C1 segment of cervical spinal cord (tissue), 14 donors: Measurements from ENCODE around the gene ADAMTS3.
"Not testable (repeated sequence)": the region's sequence is repeated elsewhere in the genome, so short reads cannot be mapped to it uniquely, and the experiment has no call there.

Experiments
- DNase-seq, 14 donors: peaks; one replicate each; lab custom pipeline; 2025; lab: John Stamatoyannopoulos, UW

The ADAMTS3 gene

GRCh38 chr4:72473434-72473900 is 95.6 kb downstream of the ADAMTS3 start:
- no peak for DNase-seq

GRCh38 chr4:72471816-72472215 is 97.2 kb downstream of the ADAMTS3 start:
- no peak for DNase-seq

DNA sequence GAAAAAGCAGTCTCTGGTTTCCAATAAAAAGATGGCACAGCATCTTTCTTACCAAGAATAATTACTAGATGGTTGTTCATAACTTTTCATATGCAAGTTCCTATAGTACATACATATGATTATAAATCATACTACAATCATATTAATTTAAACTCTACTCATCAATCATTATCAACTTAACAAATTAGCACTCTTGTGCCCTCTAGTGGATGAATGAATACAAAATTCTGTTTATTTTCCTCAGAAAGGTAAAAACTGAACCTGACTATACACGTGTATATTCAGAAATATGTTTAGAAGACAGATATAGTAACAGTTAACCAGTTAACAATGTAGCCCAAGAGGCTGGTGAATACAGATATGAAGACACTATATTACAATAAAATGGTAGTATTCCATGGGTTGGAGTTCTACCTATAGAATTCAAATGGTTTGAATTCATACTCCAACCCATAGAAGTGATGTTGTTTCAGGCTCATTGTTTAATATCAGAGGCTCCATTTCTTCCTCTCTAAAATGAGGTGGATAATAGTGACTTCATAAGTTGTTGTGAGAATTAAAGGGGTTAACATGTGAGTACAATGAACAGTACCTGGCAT is 100.0 kb downstream of the ADAMTS3 start:
- DNase-seq, result no peak

DNA sequence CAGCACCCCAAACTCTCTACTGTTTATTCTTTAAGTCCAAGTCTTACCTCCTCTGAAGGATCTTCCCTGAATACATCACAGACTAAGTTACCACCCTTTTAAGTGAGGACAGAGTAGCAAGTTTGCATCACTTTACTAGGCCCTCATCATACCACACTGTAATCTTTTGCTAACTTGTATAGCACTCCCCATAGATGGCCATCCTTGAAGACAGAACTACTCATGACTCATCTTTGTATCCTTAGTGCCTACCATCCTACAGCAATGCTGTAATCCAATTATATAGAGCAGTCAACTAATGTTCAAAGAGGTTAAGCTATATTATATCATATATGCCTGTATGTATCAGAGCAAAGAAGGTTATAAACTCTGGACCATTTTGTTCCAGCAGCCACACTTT is 101.4 kb downstream of the ADAMTS3 start:
- no peak for DNase-seq

GRCh38 chr4:72463724-72464123 is 105.3 kb downstream of the ADAMTS3 start:
- DNase-seq, result no peak

DNA sequence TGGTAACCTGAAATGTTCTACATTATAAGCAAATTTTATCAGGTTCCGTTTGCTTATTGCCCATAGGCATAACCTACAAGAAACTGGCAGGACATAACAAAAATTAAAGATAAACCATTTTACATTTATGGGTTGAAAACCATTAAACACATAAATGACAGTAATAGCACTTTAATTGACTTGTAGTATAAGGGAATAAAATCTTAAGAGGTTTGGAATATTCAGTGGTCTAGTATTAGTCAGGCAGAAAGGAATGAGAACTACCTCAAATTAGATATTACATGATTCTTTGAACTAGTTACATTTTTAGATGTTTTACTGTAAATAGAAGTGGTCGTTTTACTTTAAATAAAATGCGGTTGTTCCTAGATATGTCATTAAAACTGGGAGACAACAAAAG is 111.9 kb downstream of the ADAMTS3 start:
- DNase-seq, result no peak

- DNase-seq, result no peak
These were observed 117.7 kb downstream of the ADAMTS3 start for GRCh38 chr4:72451349-72451748.

GRCh38 chr4:72449705-72450104 is 119.3 kb downstream of the ADAMTS3 start:
- DNase-seq, result no peak

- no peak for DNase-seq
These were observed 120.8 kb downstream of the ADAMTS3 start for GRCh38 chr4:72448231-72448630.

DNA sequence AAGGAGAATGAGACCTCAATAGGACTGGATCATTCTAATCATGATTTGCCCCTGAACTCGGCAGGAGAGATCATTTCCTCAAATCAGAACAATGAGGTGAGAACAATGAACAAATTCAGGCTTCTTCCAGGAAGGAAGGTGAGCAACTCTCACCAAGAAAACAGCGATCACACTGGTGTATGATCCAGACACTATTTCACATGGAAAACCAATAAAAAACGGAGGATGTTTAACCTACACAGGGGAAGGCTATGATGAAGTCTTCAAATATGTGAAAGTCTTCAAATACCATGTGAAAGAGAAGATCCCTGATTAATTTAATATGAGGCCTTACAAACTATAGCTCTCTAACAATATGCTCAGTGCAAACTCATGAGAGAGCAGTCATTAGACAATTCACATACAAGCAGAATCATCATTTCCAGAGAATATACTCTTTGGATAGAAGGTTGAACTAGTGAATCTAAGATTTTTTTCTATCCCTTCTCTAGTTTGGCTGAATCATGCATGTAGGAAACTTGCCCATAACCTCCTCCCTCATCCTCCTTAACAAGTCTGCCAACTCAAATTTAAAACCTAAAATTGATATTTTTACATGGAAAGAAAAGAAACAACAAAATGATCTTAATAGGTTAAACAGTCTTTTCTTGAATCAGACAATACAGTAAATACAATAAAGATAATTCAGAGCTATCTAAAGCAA is 122.5 kb downstream of the ADAMTS3 start:
- no peak for DNase-seq

DNA sequence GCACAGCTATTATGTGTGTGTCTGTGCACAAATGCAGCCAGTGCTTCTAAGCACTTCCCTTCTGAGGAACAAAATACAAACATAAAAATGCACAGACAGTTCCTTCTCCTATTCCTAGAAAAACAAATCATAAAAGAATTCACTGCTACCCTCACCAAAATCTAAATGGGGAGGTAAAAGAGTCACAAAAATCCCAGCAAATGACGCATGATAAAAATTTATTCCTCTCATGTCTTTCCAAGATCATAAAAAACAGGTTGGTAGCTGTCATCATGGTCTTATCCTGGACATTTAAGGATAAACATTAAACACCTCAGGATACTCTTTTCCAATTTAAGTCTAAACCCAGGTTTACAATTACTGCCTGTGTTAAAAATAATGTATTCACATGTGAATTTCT is 124.9 kb downstream of the ADAMTS3 start:
- DNase-seq, result no peak

GRCh38 chr4:72442715-72443114 is 126.3 kb downstream of the ADAMTS3 start:
- DNase-seq, result no peak

GRCh38 chr4:72442147-72442546 is 126.9 kb downstream of the ADAMTS3 start:
- no peak for DNase-seq

GRCh38 chr4:72440386-72440785 is 128.6 kb downstream of the ADAMTS3 start:
- no peak for DNase-seq

- no peak for DNase-seq
These were observed 136.0 kb downstream of the ADAMTS3 start for GRCh38 chr4:72432975-72433374.

DNA sequence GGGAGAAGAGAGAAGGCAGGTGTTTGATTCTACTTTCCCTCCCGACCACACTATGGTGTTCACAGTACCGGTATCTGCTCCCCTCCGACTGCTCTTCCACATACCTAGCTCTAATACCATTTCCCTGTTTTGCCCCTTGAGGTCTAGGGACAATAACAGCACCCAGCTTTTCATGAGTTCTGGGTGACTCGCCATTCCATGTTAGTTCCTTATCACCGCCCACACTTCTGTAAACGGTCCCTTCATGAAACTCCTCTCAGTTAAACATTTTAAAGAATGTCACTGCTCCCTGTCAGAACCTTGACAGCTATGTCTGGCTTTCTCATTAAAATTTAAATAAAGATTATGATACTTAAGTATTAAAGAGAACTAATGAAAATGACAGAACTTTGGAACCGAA is 136.7 kb downstream of the ADAMTS3 start:
- DNase-seq, result no peak

DNA sequence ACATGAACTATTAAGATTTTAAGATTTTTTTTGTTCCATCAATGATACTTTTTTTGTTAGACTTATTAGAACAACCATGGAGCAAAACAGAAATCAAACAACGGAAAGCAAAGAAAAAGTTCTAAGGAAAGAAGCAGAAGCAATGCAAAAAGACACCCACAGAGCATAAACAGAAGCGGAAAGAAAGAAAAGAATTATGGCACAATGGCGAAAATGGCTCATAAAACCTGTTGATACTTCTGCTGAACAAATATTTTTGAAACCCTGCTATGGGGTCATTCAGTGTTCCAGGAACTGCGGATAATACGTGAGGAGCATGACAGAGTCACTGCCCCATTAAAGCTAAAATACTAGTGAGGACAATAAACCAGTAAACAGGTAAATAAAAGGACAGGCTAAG is 138.0 kb downstream of the ADAMTS3 start:
- no peak for DNase-seq

DNA sequence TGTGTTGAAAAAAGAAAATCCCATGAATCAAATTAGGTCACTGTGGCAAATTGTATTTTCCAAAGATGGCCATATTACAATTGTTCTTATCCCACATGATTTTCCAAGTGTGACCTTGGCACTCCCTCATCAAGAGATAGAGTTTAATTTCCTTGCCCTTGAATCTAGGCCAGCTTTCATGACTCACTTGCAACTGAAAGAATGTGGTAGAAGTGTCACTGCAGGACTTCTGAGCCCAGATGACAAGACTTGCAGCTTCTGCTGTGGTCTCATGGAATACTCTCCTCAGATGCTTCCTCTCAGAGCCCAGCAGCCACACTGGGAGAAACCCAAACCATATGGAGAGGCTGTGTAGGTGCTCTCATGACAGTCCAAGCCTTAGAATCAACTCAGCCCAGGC is 139.0 kb downstream of the ADAMTS3 start:
- no peak for DNase-seq

GRCh38 chr4:72429397-72429889 is 139.6 kb downstream of the ADAMTS3 start:
- DNase-seq, result no peak

GRCh38 chr4:72427057-72427456 is 142.0 kb downstream of the ADAMTS3 start:
- DNase-seq, result no peak

DNA sequence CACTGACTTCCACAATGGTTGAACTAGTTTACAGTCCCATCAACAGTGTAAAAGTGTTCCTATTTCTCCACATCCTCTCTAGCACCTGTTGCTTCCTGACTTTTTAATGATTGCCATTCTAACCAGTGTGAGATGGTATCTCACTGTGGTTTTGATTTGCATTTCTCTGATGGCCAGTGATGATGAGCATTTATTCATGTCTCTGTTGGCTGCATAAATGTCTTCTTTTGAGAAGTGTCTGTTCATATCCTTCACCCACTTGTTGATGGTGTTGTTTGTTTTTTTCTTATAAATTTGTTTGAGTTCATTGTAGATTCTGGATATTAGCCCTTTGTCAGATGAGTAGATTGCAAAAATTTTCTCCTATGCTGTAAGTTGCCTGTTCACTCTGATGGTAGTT is 143.1 kb downstream of the ADAMTS3 start:
- DNase-seq, result not testable (repeated sequence)

DNA sequence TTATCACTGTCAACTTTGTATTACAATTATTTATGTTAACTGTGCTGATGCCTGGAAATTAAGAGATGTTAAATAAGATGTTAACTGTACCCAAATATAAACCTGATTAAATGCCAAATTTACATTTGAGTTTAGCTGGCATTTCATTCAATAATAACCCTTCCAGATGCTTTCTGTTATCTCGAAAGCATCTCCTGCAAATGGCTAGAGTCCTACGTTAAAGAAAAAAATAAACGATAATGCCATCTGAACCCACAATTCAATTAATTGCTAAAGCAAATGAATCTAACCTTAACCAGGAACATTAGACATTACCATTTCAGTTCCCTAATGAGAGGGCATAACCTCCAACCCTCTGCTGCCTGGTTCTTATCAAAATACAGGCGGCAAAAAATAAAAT is 145.0 kb downstream of the ADAMTS3 start:
- DNase-seq, result no peak

DNA sequence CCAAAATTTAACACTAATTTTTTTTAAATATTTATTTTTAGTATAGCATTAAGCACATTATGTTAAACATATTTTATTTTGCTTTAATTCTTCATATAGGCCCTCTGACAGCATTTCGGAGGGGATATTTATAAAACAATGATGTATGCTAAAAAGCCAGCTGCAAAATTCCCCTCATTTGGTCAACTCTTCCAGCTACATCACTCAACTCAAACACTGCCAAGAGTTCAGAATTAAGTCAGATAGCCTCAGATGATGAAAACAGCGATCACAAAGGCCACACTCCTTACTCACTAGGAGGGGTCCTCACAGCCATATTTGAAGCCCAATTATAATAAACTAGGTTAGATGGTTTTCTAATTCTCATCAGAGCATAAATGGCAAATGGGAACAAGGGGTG is 146.6 kb downstream of the ADAMTS3 start:
- no peak for DNase-seq
